Transverse colon (tissue), 4 donors: ENCODE measurements around the gene RAB40B. TPM values are rescaled to one million over a fixed set of nuclear protein-coding genes. Genes with fewer than 3 reads are reported as not detected.

Source experiments
- DNase-seq: peaks from one replicate; pipeline ENCODE4 v3.0.0-alpha.2; 2019
- H3K27ac ChIP-seq, 4 donors: fragments of 200-600 bp; sonication (generic); 2 replicates each; pipeline ENCODE4 v1.5.1; 2016 to 2018; ENCODE audit warnings: inconsistent platforms in 4 of 4
- H3K27me3 ChIP-seq: fragments of 200-600 bp; sonication (generic); 2 replicates; pipeline ENCODE4 v1.5.1; 2017; ENCODE audit warnings: inconsistent platforms
- H3K36me3 ChIP-seq, 4 donors: fragments of 200-600 bp; sonication (generic); 2 replicates each; pipeline ENCODE4 v1.5.1; 2017 to 2019; ENCODE audit warnings: inconsistent platforms in 4 of 4
- H3K4me1 ChIP-seq, 4 donors: fragments of 200-600 bp; sonication (generic); 2 replicates each; pipeline ENCODE4 v1.5.1; 2017 to 2020; ENCODE audit warnings: inconsistent platforms in 4 of 4
- H3K4me3 ChIP-seq, 4 donors: fragments of 200-600 bp; sonication (generic); 1 replicate in 1 of 4; 2 replicates in 3 of 4; pipeline versions ENCODE4 v1.5.1 to v1.6.1; 2017 to 2019; ENCODE audit warnings: inconsistent platforms in 4 of 4
- H3K9me3 ChIP-seq, 2 donors: fragments of 200-600 bp; sonication (generic); 2 replicates each; pipeline ENCODE4 v1.5.1; 2017 to 2019; ENCODE audit warnings: inconsistent platforms in 2 of 2
- EP300 ChIP-seq: sonication (generic); formaldehyde crosslinking; IDR thresholded peaks from one replicate; pipeline ENCODE4 v1.6.1; 2017; ENCODE audit warnings: antibody characterized with exemption, low read depth
- POLR2A ChIP-seq: fragments of 450-650 bp; IDR thresholded peaks from one replicate; pipeline ENCODE4 v1.6.1; 2016; ENCODE audit warnings: antibody characterized with exemption, mild to moderate bottlenecking, moderate library complexity
- POLR2AphosphoS5 ChIP-seq, 3 donors: sonication (generic); formaldehyde crosslinking; IDR thresholded peaks; one replicate each; pipeline ENCODE4 v1.6.1; 2016; ENCODE audit warnings: antibody characterized with exemption in 3 of 3
- WGBS, 2 donors: methylation state at CpG; one replicate each; pipeline ENCODE4 v1.1.5; 2018; ENCODE audit warnings: low coverage in 1 of 2; 5-methylcytosine and 5-hydroxymethylcytosine counted together
- in situ Hi-C, 4 donors: fragments of 200-750 bp; cut with MboI; loops; one replicate each; pipeline versions ENCODE4 v1.15.0 to v1.15.1; 2017; ENCODE audit warnings: low sequenced_read_pairs in 3 of 4, low pct_ligation_motif_present in 1 of 4, low pct_unique_long_range_greater_than_20kb in 1 of 4
- intact Hi-C: fragments of 100-400 bp; cut with DNase I; formaldehyde crosslinking; loops from one replicate; pipeline ENCODE4 v1.15.1; 2023; ENCODE audit warnings: low total_unique reads
- total RNA-seq, 4 donors: library from RNA; depleted of rRNA; stranded (reverse); fragments of >200 nt; gene quantifications; one replicate each; pipeline ENCODE4 v1.1.0, GENCODE V29; 2016
- TF ChIP-seq, protein P1 (sequence below), 5 experiments: fragments of 200-600 bp in 3 of 5; fragments of 450-650 bp in 2 of 5; sonication (generic) in 3 of 5; IDR thresholded peaks; 1 replicate in 2 of 5; 2 replicates in 3 of 5; pipeline ENCODE4 v1.5.1; 2016 to 2017; ENCODE audit warnings: antibody characterized with exemption in 5 of 5, inconsistent platforms in 3 of 5, mild to moderate bottlenecking in 2 of 5, moderate library complexity in 1 of 5

The RAB40B gene
- total RNA-seq, 4 donors from 2014 or later, result 26.5 to 83.0 (median 59.6) TPM

GRCh38 chr17:82619211-82619610 is 79.3 kb downstream of the RAB40B start:
- H3K27ac ChIP-seq, result no peak overlapping the region
- TF ChIP-seq EP300, result no peak
- TF ChIP-seq POLR2AphosphoS5 (IDR thresholded peaks at IDR 0.05), result no peak
- no peak for TF ChIP-seq POLR2A
- TF ChIP-seq, protein P1, sequence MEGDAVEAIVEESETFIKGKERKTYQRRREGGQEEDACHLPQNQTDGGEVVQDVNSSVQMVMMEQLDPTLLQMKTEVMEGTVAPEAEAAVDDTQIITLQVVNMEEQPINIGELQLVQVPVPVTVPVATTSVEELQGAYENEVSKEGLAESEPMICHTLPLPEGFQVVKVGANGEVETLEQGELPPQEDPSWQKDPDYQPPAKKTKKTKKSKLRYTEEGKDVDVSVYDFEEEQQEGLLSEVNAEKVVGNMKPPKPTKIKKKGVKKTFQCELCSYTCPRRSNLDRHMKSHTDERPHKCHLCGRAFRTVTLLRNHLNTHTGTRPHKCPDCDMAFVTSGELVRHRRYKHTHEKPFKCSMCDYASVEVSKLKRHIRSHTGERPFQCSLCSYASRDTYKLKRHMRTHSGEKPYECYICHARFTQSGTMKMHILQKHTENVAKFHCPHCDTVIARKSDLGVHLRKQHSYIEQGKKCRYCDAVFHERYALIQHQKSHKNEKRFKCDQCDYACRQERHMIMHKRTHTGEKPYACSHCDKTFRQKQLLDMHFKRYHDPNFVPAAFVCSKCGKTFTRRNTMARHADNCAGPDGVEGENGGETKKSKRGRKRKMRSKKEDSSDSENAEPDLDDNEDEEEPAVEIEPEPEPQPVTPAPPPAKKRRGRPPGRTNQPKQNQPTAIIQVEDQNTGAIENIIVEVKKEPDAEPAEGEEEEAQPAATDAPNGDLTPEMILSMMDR (IDR thresholded peaks at IDR 0.05), result no peak
- peaks cover 0 to 84% (median 36%) of the 10 kb centered on the region in 4 donors for H3K36me3 ChIP-seq

GRCh38 chr17:82616021-82616711 is 82.3 kb downstream of the RAB40B start:
- H3K27ac ChIP-seq, result no peak overlapping the region
- 88 to 93% methylated on average over 10 to 22 of the region's 22 CpGs for WGBS, 2 donors
- in situ Hi-C loops, result no loop called here
- intact Hi-C loops, result no loop called here
- no peak for DNase-seq
- H3K27me3 ChIP-seq, result no peaks in the 10 kb centered on the region
- no peaks in the 10 kb centered on the region for H3K9me3 ChIP-seq
- H3K4me3 ChIP-seq, result no peak overlapping the region
- H3K4me1 ChIP-seq, result peaks cover 0 to 5% (median 0%) of the 10 kb centered on the region in 4 donors
- H3K36me3 ChIP-seq, result peaks cover 0 to 59% (median 27%) of the 10 kb centered on the region in 4 donors
- TF ChIP-seq EP300, result no peak
- no peak for TF ChIP-seq POLR2A
- TF ChIP-seq POLR2AphosphoS5 (IDR thresholded peaks at IDR 0.05), result no peak
- TF ChIP-seq, protein P1 (IDR thresholded peaks at IDR 0.05), result no peak

More at GRCh38 chr17:82619211-82619610, 79.3 kb downstream of the RAB40B start:
- H3K27me3 ChIP-seq, result no peaks in the 10 kb centered on the region
- intact Hi-C loops, result no loop called here
- no peak overlapping the region for H3K4me3 ChIP-seq
- whole genome bisulfite sequencing, 2 donors, result 80 to 92% methylated on average over 5 to 7 of the region's 7 CpGs
- H3K9me3 ChIP-seq, result no peaks in the 10 kb centered on the region
- in situ Hi-C loops, result no loop called here
- no peak for DNase-seq
- H3K4me1 ChIP-seq, result no peaks in the 10 kb centered on the region

DNA sequence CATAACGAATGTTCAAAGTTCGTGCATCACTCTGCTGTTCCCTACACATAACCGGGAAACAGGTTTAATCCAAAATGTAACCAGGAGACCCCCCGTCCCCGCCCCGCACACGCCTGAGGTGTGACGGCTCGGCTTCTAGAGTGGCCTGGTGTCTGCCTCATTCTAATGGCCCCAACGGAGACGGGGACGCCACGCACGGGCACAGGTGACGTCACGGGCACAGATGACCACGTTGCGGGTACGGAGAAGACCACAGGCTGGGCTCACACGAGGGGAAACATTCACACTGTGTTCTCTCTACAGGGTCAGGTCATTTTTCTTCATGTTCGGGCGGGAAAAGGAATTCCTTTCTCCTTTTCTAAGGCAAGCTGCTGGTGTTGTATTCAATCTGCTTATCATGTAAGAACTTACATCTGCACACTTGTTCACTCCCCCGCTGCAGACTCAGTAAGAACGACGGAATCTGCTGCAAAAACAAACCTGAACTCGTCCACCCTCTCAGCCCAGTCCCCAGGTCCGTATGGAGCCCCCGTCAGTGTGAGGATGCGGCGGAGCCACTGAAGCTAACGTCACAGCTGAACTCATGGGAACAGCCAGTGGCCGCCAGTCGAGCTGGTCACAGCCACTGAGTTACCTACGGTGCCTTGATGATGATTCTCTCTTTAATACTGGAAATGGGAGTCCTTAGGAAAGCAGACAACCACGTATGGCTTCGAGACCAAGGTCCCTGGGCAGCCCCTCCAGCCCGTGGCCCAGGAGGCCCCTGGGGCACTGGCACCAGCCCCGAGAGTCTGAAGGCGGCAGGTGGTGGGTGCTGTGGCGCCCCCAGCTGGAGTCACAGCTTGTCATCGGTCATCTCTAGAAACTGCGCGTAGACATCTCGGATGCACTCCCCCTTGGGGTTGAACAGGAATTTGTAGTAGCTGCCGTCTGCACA is 83.1 kb downstream of the RAB40B start:
- Histone ChIP-seq H3K27me3 (no peaks in the 10 kb centered on the region), H3K36me3 (peaks cover 0 to 53% (median 23%) of the 10 kb centered on the region in 4 donors), H3K4me3 (no peak overlapping the region), H3K4me1 (peaks cover 0 to 5% (median 0%) of the 10 kb centered on the region in 4 donors), H3K9me3 (no peaks in the 10 kb centered on the region), H3K27ac (no peak overlapping the region)
- in situ Hi-C loops, result no loop called here
- DNase-seq, result no peak
- no peak for TF ChIP-seq POLR2A
- TF ChIP-seq, protein P1 (IDR thresholded peaks at IDR 0.05), result no peak
- no peak for TF ChIP-seq POLR2AphosphoS5 (IDR thresholded peaks at IDR 0.05)
- no peak for TF ChIP-seq EP300
- WGBS, 2 donors, result 92 to 96% methylated on average over 10 to 45 of the region's 45 CpGs
- intact Hi-C loops, result no loop called here

DNA sequence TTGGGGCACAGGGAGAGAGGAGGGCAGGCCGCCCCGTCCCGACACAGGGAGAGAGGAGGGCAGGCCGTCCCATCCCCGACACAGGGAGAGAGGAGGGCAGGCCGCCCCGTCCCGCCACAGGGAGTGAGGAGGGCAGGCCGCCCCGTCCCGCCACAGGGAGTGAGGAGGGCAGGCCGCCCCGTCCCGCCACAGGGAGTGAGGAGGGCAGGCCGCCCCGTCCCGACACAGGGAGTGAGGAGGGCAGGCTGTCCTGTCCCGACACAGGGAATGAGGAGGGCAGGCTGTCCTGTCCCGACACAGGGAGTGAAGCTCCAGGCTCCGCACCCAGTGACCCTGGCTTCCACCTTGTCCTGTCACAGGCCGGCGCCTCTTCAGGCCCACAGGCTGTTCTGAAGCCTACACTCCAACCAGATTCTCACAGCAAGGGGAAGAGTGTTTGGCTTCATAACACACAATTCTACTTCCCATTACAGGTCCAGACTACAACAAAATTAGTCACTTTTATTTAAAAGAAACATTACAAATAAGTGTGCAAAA is 84.3 kb downstream of the RAB40B start:
- no peak for TF ChIP-seq POLR2A
- TF ChIP-seq, protein P1 (IDR thresholded peaks at IDR 0.05), result no peak
- no peak for TF ChIP-seq EP300
- no peak for TF ChIP-seq POLR2AphosphoS5 (IDR thresholded peaks at IDR 0.05)
- in situ Hi-C loops, result no loop called here
- Histone ChIP-seq H3K36me3 (peaks cover 0 to 41% (median 18%) of the 10 kb centered on the region in 4 donors), H3K4me1 (peaks cover 0 to 5% (median 0%) of the 10 kb centered on the region in 4 donors), H3K9me3 (no peaks in the 10 kb centered on the region), H3K4me3 (no peak overlapping the region), H3K27me3 (no peaks in the 10 kb centered on the region), H3K27ac (no peak overlapping the region)
- WGBS, 2 donors, result 95 to 100% methylated on average over 7 to 22 of the region's 22 CpGs
- DNase-seq, result no peak
- intact Hi-C loops, result loop anchor here (5.0 kb wide), 1 partner anchor 1082 kb away; no protein-coding TSS in a partner anchor
